Fibroblast of lung (primary cell): ENCODE data around the gene NR0B2. TPM values are rescaled to one million over a fixed set of nuclear protein-coding genes. Genes with fewer than 3 reads are reported as not detected.

ENCODE experiments used
- DNase-seq, 2 donors: peaks; one replicate each; pipeline versions ENCODE4 v3.0.0 to v3.0.0-alpha.2; 2010; ENCODE audit warnings: low read depth in 2 of 2
- H2AFZ ChIP-seq: 2 replicates; pipeline ENCODE4 v1.5.1; 2012; ENCODE audit warnings: low read length, control low read depth, inconsistent platforms
- H3K27ac ChIP-seq: 2 replicates; pipeline ENCODE4 v1.5.1; 2011; ENCODE audit warnings: low read length, control low read depth; ENCODE audit not compliant: insufficient read depth
- H3K27me3 ChIP-seq: 2 replicates; pipeline ENCODE4 v1.5.1; 2011; ENCODE audit warnings: mild to moderate bottlenecking, low read length; ENCODE audit not compliant: control insufficient read depth, insufficient read depth
- H3K36me3 ChIP-seq: 2 replicates; pipeline ENCODE4 v1.5.1; 2011; ENCODE audit warnings: low read length; ENCODE audit not compliant: control insufficient read depth, insufficient read depth
- H3K4me1 ChIP-seq: 2 replicates; pipeline ENCODE4 v1.5.1; 2011; ENCODE audit warnings: low read length; ENCODE audit not compliant: control insufficient read depth, insufficient read depth; ENCODE audit errors: extremely low read depth
- H3K4me2 ChIP-seq: 2 replicates; pipeline ENCODE4 v1.5.1; 2011; ENCODE audit warnings: low read length, control low read depth; ENCODE audit not compliant: insufficient read depth; ENCODE audit errors: extremely low read depth
- H3K4me3 ChIP-seq, 4 experiments: fragments of 200-600 bp in 1 of 4; sonication (generic) in 1 of 4; replicated peaks in 1 of 4; 2 replicates each; pipeline ENCODE4 v1.5.1; 2011 to 2016; ENCODE audit warnings: low read length in 4 of 4, low read depth in 3 of 4, mild to moderate bottlenecking in 3 of 4, control low read depth in 2 of 4, inconsistent platforms in 1 of 4, mixed read lengths in 1 of 4; ENCODE audit not compliant: insufficient read depth in 1 of 4; ENCODE audit errors: control extremely low read depth in 1 of 4
- H3K79me2 ChIP-seq: 2 replicates; pipeline ENCODE4 v1.5.1; 2012; ENCODE audit warnings: mild to moderate bottlenecking, low read length, inconsistent platforms; ENCODE audit not compliant: control insufficient read depth, insufficient read depth
- H3K9ac ChIP-seq: 2 replicates; pipeline ENCODE4 v1.5.1; 2011; ENCODE audit warnings: mild to moderate bottlenecking, low read length, control low read depth; ENCODE audit not compliant: insufficient read depth
- H3K9me3 ChIP-seq: 2 replicates; pipeline ENCODE4 v1.5.1; 2012; ENCODE audit warnings: low read depth, low read length; ENCODE audit not compliant: control insufficient read depth, insufficient read depth
- H4K20me1 ChIP-seq: 2 replicates; pipeline ENCODE4 v1.5.1; 2011; ENCODE audit warnings: low read length; ENCODE audit not compliant: control insufficient read depth, insufficient read depth; ENCODE audit errors: extremely low read depth
- CTCF ChIP-seq, 2 donors: IDR thresholded peaks in 1 of 2; conservative IDR thresholded peaks in 1 of 2; 1 replicate in 1 of 2; 2 replicates in 1 of 2; pipeline ENCODE4 v1.5.1; 2011 to 2012; ENCODE audit warnings: low read length in 2 of 2, control low read depth in 1 of 2, inconsistent platforms in 1 of 2, low read depth in 1 of 2, mild to moderate bottlenecking in 1 of 2
- EZH2 ChIP-seq: IDR thresholded peaks from 2 replicates; pipeline ENCODE4 v1.5.1; 2012; ENCODE audit warnings: low read length, control low read depth, mild to moderate bottlenecking; ENCODE audit errors: missing control alignments
- polyA plus RNA-seq, 2 donors: library from polyadenylated mRNA; depleted of rRNA in 1 of 2; stranded (reverse) in 1 of 2; unstranded in 1 of 2; fragments of >200 nt; gene quantifications; 2 replicates each; pipeline ENCODE4 v1.2.1, GENCODE V29; 2011 to 2012; ENCODE audit warnings: missing spikeins in 1 of 2
- total RNA-seq: library from RNA; depleted of rRNA; stranded (reverse); fragments of >200 nt; gene quantifications from 2 replicates; pipeline ENCODE4 v1.2.1, GENCODE V29; 2014

Gene NR0B2
- total and polyA plus RNA-seq, 2 donors (not counting 1 experiment from before 2014, with no cell fraction given) = not detected

- Histone ChIP-seq H3K79me2 (no peaks in the 10 kb centered on the region), H3K27me3 (no peaks in the 10 kb centered on the region), H3K9ac (no peak overlapping the region), H3K4me3 (no peak overlapping the region), H2AFZ (no peak overlapping the region), H3K36me3 (no peaks in the 10 kb centered on the region), H3K4me2 (no peak overlapping the region), H3K4me1 (peaks cover 7% of the 10 kb centered on the region), H3K27ac (no peak overlapping the region), H3K9me3 (no peaks in the 10 kb centered on the region), H4K20me1 (no peaks in the 10 kb centered on the region)
- no peak for DNase-seq
- TF ChIP-seq CTCF (conservative IDR thresholded peaks at IDR 0.05 in 1 of 2, IDR thresholded peaks at IDR 0.05 in 1 of 2; ENCODE audit: low read depth in 1 of 2, low read length in 2 of 2) (no peak), EZH2 (no peak)
These were observed 51.8 kb downstream of the NR0B2 start for GRCh38 chr1:26861889-26862378.

Other genes with a start within 250 kb of the NR0B2 start
- 10.3 and 16.0 TPM in 2 replicates for gene ARID1A, start 218.0 kb downstream of the NR0B2 start, total RNA-seq
- gene ARID1A, start 218.0 kb downstream of the NR0B2 start, polyA plus RNA-seq = 12.9 and 18.0 TPM in 2 replicates
- gene PIGV, start 126.0 kb downstream of the NR0B2 start, total RNA-seq = 17.2 and 29.6 TPM in 2 replicates
- gene PIGV, start 126.0 kb downstream of the NR0B2 start, polyA plus RNA-seq = 10.4 and 13.3 TPM in 2 replicates
- 4.6 and 6.3 TPM in 2 replicates for gene ZDHHC18, start 87.3 kb downstream of the NR0B2 start, total RNA-seq
- 16.9 and 22.3 TPM in 2 replicates for gene ZDHHC18, start 87.3 kb downstream of the NR0B2 start, polyA plus RNA-seq
- under 0.01 TPM in 1 of 2 replicates, not detected in the other for gene SFN, start 50.8 kb downstream of the NR0B2 start, total RNA-seq
- gene SFN, start 50.8 kb downstream of the NR0B2 start, polyA plus RNA-seq = 0.19 and 0.34 TPM in 2 replicates
- 9.0 and 12.2 TPM in 2 replicates for gene GPN2, start 23.7 kb downstream of the NR0B2 start, total RNA-seq
- 21.5 and 32.6 TPM in 2 replicates for gene GPN2, start 23.7 kb downstream of the NR0B2 start, polyA plus RNA-seq
- gene GPATCH3, start 13.5 kb downstream of the NR0B2 start, total RNA-seq = 10.8 and 11.4 TPM in 2 replicates
- gene GPATCH3, start 13.5 kb downstream of the NR0B2 start, polyA plus RNA-seq = 4.9 and 5.1 TPM in 2 replicates
- 19.5 and 21.5 TPM in 2 replicates for gene NUDC, start 7.8 kb upstream of the NR0B2 start, total RNA-seq
- 41.5 and 60.3 TPM in 2 replicates for gene NUDC, start 7.8 kb upstream of the NR0B2 start, polyA plus RNA-seq
- not detected in 2 replicates for gene KDF1, start 46.5 kb upstream of the NR0B2 start, total RNA-seq
- 0.05 TPM in 1 of 2 replicates, not detected in the other for gene KDF1, start 46.5 kb upstream of the NR0B2 start, polyA plus RNA-seq
- gene TRNP1, start 79.7 kb upstream of the NR0B2 start, total RNA-seq = 10.8 and 16.2 TPM in 2 replicates
- 32.6 and 66.9 TPM in 2 replicates for gene TRNP1, start 79.7 kb upstream of the NR0B2 start, polyA plus RNA-seq
- 0.50 and 1.0 TPM in 2 replicates for gene TENT5B, start 98.9 kb upstream of the NR0B2 start, total RNA-seq
- 1.9 and 9.3 TPM in 2 replicates for gene TENT5B, start 98.9 kb upstream of the NR0B2 start, polyA plus RNA-seq
- gene SLC9A1, start 241.2 kb upstream of the NR0B2 start, total RNA-seq = 3.9 and 10.4 TPM in 2 replicates
- gene SLC9A1, start 241.2 kb upstream of the NR0B2 start, polyA plus RNA-seq = 4.9 and 9.5 TPM in 2 replicates